ENCODE measurements around the gene SNRNP48. TPM values are rescaled to one million over a fixed set of nuclear protein-coding genes. Genes with fewer than 3 reads are reported as not detected.

SNRNP48 gene
- total and polyA plus RNA-seq, 2 donors (not counting 3 experiments of a cell fraction or from before 2014, with no cell fraction given), result 4.2 to 13.2 TPM

- Histone ChIP-seq H2AFZ (ENCODE audit: low read depth, low read length) (peak within 1 kb of the TSS; percentile 82), H3K36me3 (ENCODE audit: control insufficient read depth in 2 of 2, extremely low read depth in 1 of 2, insufficient read depth in 2 of 2, low read length in 2 of 2) (no peaks in the 10 kb centered on the region), H3K4me1 (ENCODE audit: control insufficient read depth, extremely low read depth, insufficient read depth, low read length) (peaks cover 10% of the 10 kb centered on the region), H3K9me3 (replicated peaks; ENCODE audit: control insufficient read depth, insufficient read depth, low read length) (no peaks in the 10 kb centered on the region), H3K27me3 (ENCODE audit: control insufficient read depth in 2 of 2, insufficient read depth in 2 of 2, low read length in 2 of 2) (peaks cover 49 to 86% of the 10 kb centered on the region in 2 experiments), H3K79me2 (ENCODE audit: control insufficient read depth, insufficient read depth, low read length) (no peaks in the 10 kb centered on the region), H3K9ac (replicated peaks; ENCODE audit: extremely low read depth, insufficient read depth, low read length) (no peak within 1 kb of the TSS), H3K27ac (ENCODE audit: insufficient read depth, low read depth, low read length) (no peak within 1 kb of the TSS), H3K4me3 (replicated peaks in 1 of 3; ENCODE audit: insufficient read depth in 1 of 3, low read depth in 1 of 3, low read length in 3 of 3) (peak within 1 kb of the TSS; percentile 34 to 47 (median 37)), H4K20me1 (replicated peaks; ENCODE audit: control insufficient read depth, extremely low read depth, insufficient read depth, low read length) (no peaks in the 10 kb centered on the region), H3K4me2 (ENCODE audit: insufficient read depth, low read length) (peak within 1 kb of the TSS; percentile 68), H3K9me1 (replicated peaks; ENCODE audit: control insufficient read depth, extremely low read depth, insufficient read depth, low read length) (no peaks in the 10 kb centered on the region)
- CTCF ChIA-PET, result interaction anchor here (1.1 kb wide), 1 partner anchor 48 kb away, joined by 3 read pairs; the partner anchor contains the start of gene SNRNP48
- TF ChIP-seq EZH2 (IDR thresholded peaks at IDR 0.05; ENCODE audit: borderline replicate concordance, low read depth, low read length, severe bottlenecking) (peak; percentile 90), POLR2AphosphoS5 (IDR thresholded peaks at IDR 0.05; ENCODE audit: insufficient read depth, low read depth, low read length) (no peak)
- BruUV-seq (replicated peaks), result no TSS peak
- intact Hi-C loops (cut with micrococcal nuclease) (no loop called here), dilution Hi-C loops (cut with MboI; ENCODE audit: extremely low pct_ligation_motif_present, low sequenced_read_pairs) (no loop called here)
- DNase-seq (ENCODE audit: low read depth, low spot score) (peak; percentile 15), FAIRE-seq (peak; percentile 60)
- POLR2A ChIA-PET, result no interaction called here
Observed at GRCh38 chr6:7541175-7542064, 48.6 kb upstream of the SNRNP48 start, which contains the start of gene DSP. Gene DSP, plus strand, starts transcription at chr6:7541671. Its CDS starts 245 bp downstream, at chr6:7541916.

- no peaks in the 10 kb centered on the region for H3K36me3 ChIP-seq (ENCODE audit: control insufficient read depth in 2 of 2, extremely low read depth in 1 of 2, insufficient read depth in 2 of 2, low read length in 2 of 2)
- H3K9me1 ChIP-seq (replicated peaks; ENCODE audit: control insufficient read depth, extremely low read depth, insufficient read depth, low read length), result no peaks in the 10 kb centered on the region
- no TSS peak for BruUV-seq (replicated peaks)
- DNase-seq (ENCODE audit: low read depth, low spot score) (peak; percentile 7), FAIRE-seq (no peak)
- peak overlapping the region; percentile 82 for H2AFZ ChIP-seq (ENCODE audit: low read depth, low read length)
- ChIA-PET CTCF (interaction anchor here (1.1 kb wide), 1 partner anchor 48 kb away, joined by 3 read pairs; the partner anchor contains the start of gene SNRNP48), POLR2A (no interaction called here)
- dilution Hi-C loops (cut with MboI; ENCODE audit: extremely low pct_ligation_motif_present, low sequenced_read_pairs) (no loop called here), intact Hi-C loops (cut with micrococcal nuclease) (no loop called here)
- no peak for TF ChIP-seq CTCF (IDR thresholded peaks at IDR 0.05; ENCODE audit: extremely low read depth in 1 of 2, insufficient read depth in 1 of 2, low read depth in 1 of 2, low read length in 2 of 2)
- peak; percentile 87 for TF ChIP-seq EZH2 (IDR thresholded peaks at IDR 0.05; ENCODE audit: borderline replicate concordance, low read depth, low read length, severe bottlenecking)
- H4K20me1 ChIP-seq (replicated peaks; ENCODE audit: control insufficient read depth, extremely low read depth, insufficient read depth, low read length), result no peaks in the 10 kb centered on the region
- peaks cover 49 to 85% of the 10 kb centered on the region in 2 experiments for H3K27me3 ChIP-seq (ENCODE audit: control insufficient read depth in 2 of 2, insufficient read depth in 2 of 2, low read length in 2 of 2)
- no peaks in the 10 kb centered on the region for H3K79me2 ChIP-seq (ENCODE audit: control insufficient read depth, insufficient read depth, low read length)
- H3K9ac ChIP-seq (replicated peaks; ENCODE audit: extremely low read depth, insufficient read depth, low read length), result no peak overlapping the region
- H3K9me3 ChIP-seq (replicated peaks; ENCODE audit: control insufficient read depth, insufficient read depth, low read length), result no peaks in the 10 kb centered on the region
- H3K4me1 ChIP-seq (ENCODE audit: control insufficient read depth, extremely low read depth, insufficient read depth, low read length), result peaks cover 10% of the 10 kb centered on the region
- H3K4me3 ChIP-seq (replicated peaks in 1 of 3; ENCODE audit: insufficient read depth in 1 of 3, low read depth in 1 of 3, low read length in 3 of 3), result peak overlapping the region; percentile 34 to 47 (median 37)
- no peak overlapping the region for H3K27ac ChIP-seq (ENCODE audit: insufficient read depth, low read depth, low read length)
- peak overlapping the region; percentile 68 for H3K4me2 ChIP-seq (ENCODE audit: insufficient read depth, low read length)
Observed at GRCh38 chr6:7542065-7542873, 47.7 kb upstream of the SNRNP48 start.

All from endothelial cell of umbilical vein (primary cell).